Right lobe of liver (tissue), 4 donors: ENCODE data around the gene CDC42EP3.

ENCODE experiments used
- CTCF ChIP-seq, 4 donors: fragments of 200-600 bp in 3 of 4; fragments of 450-650 bp in 1 of 4; IDR thresholded peaks; one replicate each; pipeline versions ENCODE4 v1.5.1 to v1.8.0; 2016 to 2022; ENCODE audit warnings: antibody characterized with exemption in 4 of 4, mild to moderate bottlenecking in 2 of 4
- POLR2A ChIP-seq: fragments of 450-650 bp; IDR thresholded peaks from one replicate; pipeline ENCODE4 v1.6.1; 2017; ENCODE audit warnings: antibody characterized with exemption, mild to moderate bottlenecking
- donor health status: DM: no; HTN: no; CAD: no.
- donor health status: DM: no; HTN: no; CAD: no.
- donor health status: DM: no; HTN: yes; CAD: no.

- no peak for TF ChIP-seq CTCF (IDR thresholded peaks at IDR 0.05)
- TF ChIP-seq POLR2A = no peak
Measured at GRCh38 chr2:37707393-37707792, 36.0 kb upstream of the CDC42EP3 start.
